Measurements from ENCODE around the gene MED26.

Gene MED26

DNA sequence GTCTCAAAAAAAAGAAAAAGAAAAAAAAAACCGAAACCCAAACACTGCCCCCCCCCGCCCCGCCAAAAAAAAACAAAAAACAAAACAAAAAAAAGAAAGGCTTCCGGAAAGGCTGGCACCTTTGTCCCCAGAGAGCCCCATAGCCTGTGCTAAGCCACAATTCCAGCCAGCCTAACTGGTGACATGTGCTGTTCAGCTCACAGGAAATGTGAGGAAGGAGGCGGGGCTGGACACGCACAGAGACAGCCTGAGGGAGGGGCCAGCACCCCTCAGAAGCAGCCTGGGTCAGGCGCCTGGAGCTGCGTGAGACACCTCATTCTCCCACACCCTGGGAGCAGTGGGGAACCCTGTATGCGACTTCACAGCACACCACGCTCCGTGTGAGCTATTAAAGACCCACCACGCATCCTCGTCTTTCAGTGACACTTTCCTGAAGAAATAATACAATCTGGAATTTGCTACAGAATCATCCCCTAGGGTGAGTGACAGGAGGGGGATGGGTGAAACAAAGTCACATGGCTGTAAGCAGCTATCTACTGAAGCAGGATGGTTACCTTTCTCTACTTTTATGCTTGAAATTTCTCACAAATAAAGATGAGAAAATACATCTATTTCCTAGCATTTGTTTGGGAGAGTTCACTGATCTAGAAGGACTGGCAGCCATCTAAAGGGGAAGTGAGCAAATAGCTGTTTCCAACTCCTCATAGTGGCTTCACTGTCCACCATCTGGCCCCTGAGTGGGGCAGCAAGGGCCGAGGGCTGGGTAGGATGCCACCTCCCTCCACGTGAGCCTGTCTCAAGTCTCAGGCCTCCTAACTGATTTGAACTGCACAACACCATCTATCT is 43.5 kb downstream of the MED26 start:
- Histone ChIP-seq H4K20me1 (ENCODE audit: insufficient read depth, low read length) (no peaks in the 10 kb centered on the region), H3F3A (ENCODE audit: insufficient read depth, low read length) (peaks cover 62% of the 10 kb centered on the region), H3K79me2 (ENCODE audit: low read length) (peaks cover 91% of the 10 kb centered on the region), H3K9me2 (replicated peaks; ENCODE audit: insufficient read depth, low read length) (no peaks in the 10 kb centered on the region), H3K27ac (ENCODE audit: low read length) (peak overlapping the region; percentile 99), H3K4me2 (ENCODE audit: low read depth, low read length) (peak overlapping the region; percentile 100), H3K4me3 (ENCODE audit: low read length) (peak overlapping the region; percentile 89), H3K27me3 (replicated peaks; ENCODE audit: insufficient read depth, low read length) (no peaks in the 10 kb centered on the region), H2AFZ (ENCODE audit: low read length) (no peak overlapping the region), H3K4me1 (ENCODE audit: low read length) (peaks cover 48% of the 10 kb centered on the region), H3K9me3 (replicated peaks; ENCODE audit: insufficient read depth, low read length) (no peaks in the 10 kb centered on the region), H3K9ac (ENCODE audit: low read length) (peak overlapping the region; percentile 100), H3K36me3 (replicated peaks; ENCODE audit: insufficient read depth, low read length) (no peaks in the 10 kb centered on the region)
- DNase-seq: peak; percentile 98
- TF ChIP-seq EZH2phosphoT487 (IDR thresholded peaks at IDR 0.05; ENCODE audit: low read length) (no peak), EZH2 (optimal IDR thresholded peaks at IDR 0.05; ENCODE audit: low read depth, low read length) (no peak), CTCF (IDR thresholded peaks at IDR 0.05; ENCODE audit: low read length) (no peak)

GRCh38 chr19:16582486-16583261 is 45.3 kb downstream of the MED26 start:
- peaks cover 45% of the 10 kb centered on the region for H3F3A ChIP-seq (ENCODE audit: insufficient read depth, low read length)
- H3K36me3 ChIP-seq (replicated peaks; ENCODE audit: insufficient read depth, low read length): no peaks in the 10 kb centered on the region; the same call in 1 of the 2 replicates
- no peak for DNase-seq
- H3K4me1 ChIP-seq (ENCODE audit: low read length): peaks cover 33% of the 10 kb centered on the region
- H3K27ac ChIP-seq (ENCODE audit: low read length): peak overlapping the region; percentile 99; the same call in 1 of the 2 replicates
- H3K27me3 ChIP-seq (replicated peaks; ENCODE audit: insufficient read depth, low read length): no peaks in the 10 kb centered on the region
- peak overlapping the region; percentile 94; the same call in 1 of the 2 replicates for H3K4me2 ChIP-seq (ENCODE audit: low read depth, low read length)
- H3K4me3 ChIP-seq (ENCODE audit: low read length): no peak overlapping the region
- no peaks in the 10 kb centered on the region for H4K20me1 ChIP-seq (ENCODE audit: insufficient read depth, low read length)
- no peaks in the 10 kb centered on the region for H3K9me3 ChIP-seq (replicated peaks; ENCODE audit: insufficient read depth, low read length)
- no peak for TF ChIP-seq CTCF (IDR thresholded peaks at IDR 0.05; ENCODE audit: low read length)
- TF ChIP-seq EZH2phosphoT487 (IDR thresholded peaks at IDR 0.05; ENCODE audit: low read length): no peak
- TF ChIP-seq EZH2 (optimal IDR thresholded peaks at IDR 0.05; ENCODE audit: low read depth, low read length): no peak
- H3K9ac ChIP-seq (ENCODE audit: low read length): peak overlapping the region; percentile 100; the same call in 1 of the 2 replicates
- H2AFZ ChIP-seq (ENCODE audit: low read length): no peak overlapping the region
- no peaks in the 10 kb centered on the region for H3K9me2 ChIP-seq (replicated peaks; ENCODE audit: insufficient read depth, low read length)
- peaks cover 94% of the 10 kb centered on the region for H3K79me2 ChIP-seq (ENCODE audit: low read length)

DNA sequence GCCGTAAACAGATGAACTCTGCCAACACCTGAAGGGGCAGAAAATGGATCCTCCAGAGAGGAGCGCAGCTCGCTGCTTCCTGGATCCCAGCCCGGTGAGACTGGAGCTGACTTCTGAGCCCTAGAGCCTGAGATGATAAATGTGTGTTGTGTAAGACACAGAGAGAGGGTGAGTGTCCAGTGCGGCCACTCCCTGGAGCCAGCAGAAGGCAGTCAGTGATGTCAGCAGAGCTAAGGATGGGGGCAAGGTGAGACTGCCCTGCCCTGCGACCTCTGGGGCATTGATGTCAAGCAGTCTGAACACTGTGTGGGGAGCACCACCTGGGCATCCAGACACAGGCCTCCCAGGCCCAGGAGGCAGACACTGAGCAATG is 46.0 kb downstream of the MED26 start:
- Histone ChIP-seq H3K9ac (ENCODE audit: low read length) (no peak overlapping the region), H2AFZ (ENCODE audit: low read length) (no peak overlapping the region), H3K4me1 (ENCODE audit: low read length) (peaks cover 26% of the 10 kb centered on the region), H3K9me3 (replicated peaks; ENCODE audit: insufficient read depth, low read length) (no peaks in the 10 kb centered on the region), H3F3A (ENCODE audit: insufficient read depth, low read length) (peaks cover 38% of the 10 kb centered on the region), H3K36me3 (replicated peaks; ENCODE audit: insufficient read depth, low read length) (no peaks in the 10 kb centered on the region; the same call in 1 of the 2 replicates), H3K27me3 (replicated peaks; ENCODE audit: insufficient read depth, low read length) (no peaks in the 10 kb centered on the region), H4K20me1 (ENCODE audit: insufficient read depth, low read length) (no peaks in the 10 kb centered on the region), H3K9me2 (replicated peaks; ENCODE audit: insufficient read depth, low read length) (no peaks in the 10 kb centered on the region), H3K4me3 (ENCODE audit: low read length) (no peak overlapping the region), H3K27ac (ENCODE audit: low read length) (no peak overlapping the region), H3K4me2 (ENCODE audit: low read depth, low read length) (no peak overlapping the region), H3K79me2 (ENCODE audit: low read length) (peaks cover 94% of the 10 kb centered on the region)
- DNase-seq: no peak
- no peak for TF ChIP-seq CTCF (IDR thresholded peaks at IDR 0.05; ENCODE audit: low read length)
- TF ChIP-seq EZH2phosphoT487 (IDR thresholded peaks at IDR 0.05; ENCODE audit: low read length): no peak
- TF ChIP-seq EZH2 (optimal IDR thresholded peaks at IDR 0.05; ENCODE audit: low read depth, low read length): no peak
